ENCODE measurements around the gene CHCT1. TPM values are rescaled to one million over a fixed set of nuclear protein-coding genes. Genes with fewer than 3 reads are reported as not detected.

The CHCT1 gene
- total and polyA plus RNA-seq, 2 donors (not counting 1 experiment from before 2014, with no cell fraction given): not detected

GRCh38 chr17:60401819-60402218, 20.5 kb upstream of the CHCT1 start:
- no peaks in the 10 kb centered on the region for H3K9me3 Mint-ChIP-seq (ENCODE audit: insufficient read depth)
- CTCF ChIA-PET: interaction anchor here (1.6 kb wide), 1 partner anchor 10 kb away, joined by 5 read pairs; the partner anchor contains the start of gene USP32
- no peak overlapping the region for H3K9ac ChIP-seq (ENCODE audit: low read length)
- no peaks in the 10 kb centered on the region for H3K79me2 ChIP-seq (ENCODE audit: control insufficient read depth, insufficient read depth, low read length)
- peaks cover 52% of the 10 kb centered on the region for H3K4me1 Mint-ChIP-seq
- H3K36me3 ChIP-seq (replicated peaks in 1 of 2; ENCODE audit: control extremely low read depth in 1 of 2, control insufficient read depth in 1 of 2, extremely low read depth in 1 of 2, insufficient read depth in 2 of 2, low read length in 1 of 2): no peaks in the 10 kb centered on the region
- no peaks in the 10 kb centered on the region for H3K27me3 Mint-ChIP-seq
- H3K9me3 ChIP-seq (ENCODE audit: control extremely low read depth in 1 of 3, control insufficient read depth in 2 of 3, insufficient read depth in 1 of 3, low read length in 2 of 3): no peaks in the 10 kb centered on the region
- no peak overlapping the region for H3K27ac Mint-ChIP-seq
- H3K27me3 ChIP-seq (replicated peaks in 1 of 4; ENCODE audit: control extremely low read depth in 1 of 4, control insufficient read depth in 3 of 4, insufficient read depth in 4 of 4, low read length in 3 of 4): no peaks in the 10 kb centered on the region
- intact Hi-C loops (cut with micrococcal nuclease): no loop called here
- H3K27ac ChIP-seq (ENCODE audit: low read length in 2 of 2): no peak overlapping the region
- H3K4me1 ChIP-seq (ENCODE audit: control insufficient read depth in 2 of 2, insufficient read depth in 2 of 2, low read length in 2 of 2): peaks cover 28 to 45% of the 10 kb centered on the region in 2 donors
- POLR2A ChIA-PET: no interaction called here
- ATAC-seq (ENCODE audit: low read depth) (no peak), DNase-seq (no peak)
- no peak overlapping the region for H3K4me3 Mint-ChIP-seq
- no peak overlapping the region for H2AFZ ChIP-seq (ENCODE audit: insufficient read depth, low read depth, low read length, poor library complexity, severe bottlenecking)
- H3K4me3 ChIP-seq (ENCODE audit: control extremely low read depth in 1 of 5, extremely low read depth in 1 of 5, insufficient read depth in 1 of 5, low read depth in 2 of 5, low read length in 4 of 5): no peak overlapping the region
- no peak for TF ChIP-seq EZH2 (IDR thresholded peaks at IDR 0.05; ENCODE audit: borderline replicate concordance, insufficient read depth, low read depth, low read length, poor library complexity, severe bottlenecking)
- TF ChIP-seq, protein P1, sequence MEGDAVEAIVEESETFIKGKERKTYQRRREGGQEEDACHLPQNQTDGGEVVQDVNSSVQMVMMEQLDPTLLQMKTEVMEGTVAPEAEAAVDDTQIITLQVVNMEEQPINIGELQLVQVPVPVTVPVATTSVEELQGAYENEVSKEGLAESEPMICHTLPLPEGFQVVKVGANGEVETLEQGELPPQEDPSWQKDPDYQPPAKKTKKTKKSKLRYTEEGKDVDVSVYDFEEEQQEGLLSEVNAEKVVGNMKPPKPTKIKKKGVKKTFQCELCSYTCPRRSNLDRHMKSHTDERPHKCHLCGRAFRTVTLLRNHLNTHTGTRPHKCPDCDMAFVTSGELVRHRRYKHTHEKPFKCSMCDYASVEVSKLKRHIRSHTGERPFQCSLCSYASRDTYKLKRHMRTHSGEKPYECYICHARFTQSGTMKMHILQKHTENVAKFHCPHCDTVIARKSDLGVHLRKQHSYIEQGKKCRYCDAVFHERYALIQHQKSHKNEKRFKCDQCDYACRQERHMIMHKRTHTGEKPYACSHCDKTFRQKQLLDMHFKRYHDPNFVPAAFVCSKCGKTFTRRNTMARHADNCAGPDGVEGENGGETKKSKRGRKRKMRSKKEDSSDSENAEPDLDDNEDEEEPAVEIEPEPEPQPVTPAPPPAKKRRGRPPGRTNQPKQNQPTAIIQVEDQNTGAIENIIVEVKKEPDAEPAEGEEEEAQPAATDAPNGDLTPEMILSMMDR (IDR thresholded peaks at IDR 0.05): no peak
- no peak overlapping the region for H3K4me2 ChIP-seq (replicated peaks; ENCODE audit: low read depth, low read length, poor library complexity, severe bottlenecking)
- no peaks in the 10 kb centered on the region for H4K20me1 ChIP-seq (ENCODE audit: control insufficient read depth, insufficient read depth, low read length, poor library complexity, severe bottlenecking)

DNA sequence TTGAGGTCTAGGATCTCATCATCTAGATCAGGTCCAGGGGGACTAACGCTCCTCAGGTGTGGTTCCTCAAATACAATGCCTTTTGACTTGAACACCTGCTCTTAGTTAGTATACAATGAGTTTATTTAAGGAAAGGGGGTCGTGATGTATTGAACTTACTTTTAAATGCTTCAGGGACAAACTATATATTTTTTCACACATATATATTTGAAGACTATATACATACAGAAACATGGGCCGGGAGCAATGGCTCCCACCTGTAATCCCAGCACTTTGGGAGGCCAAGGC, 18.8 kb upstream of the CHCT1 start:
- TF ChIP-seq, protein P1 (IDR thresholded peaks at IDR 0.05): no peak
- no peak for TF ChIP-seq EZH2 (IDR thresholded peaks at IDR 0.05; ENCODE audit: borderline replicate concordance, insufficient read depth, low read depth, low read length, poor library complexity, severe bottlenecking)
- Histone ChIP-seq H3K4me3 (ENCODE audit: control extremely low read depth in 1 of 5, extremely low read depth in 1 of 5, insufficient read depth in 1 of 5, low read depth in 2 of 5, low read length in 4 of 5) (no peak overlapping the region), H2AFZ (ENCODE audit: insufficient read depth, low read depth, low read length, poor library complexity, severe bottlenecking) (no peak overlapping the region), H3K9me3 (ENCODE audit: control extremely low read depth in 1 of 3, control insufficient read depth in 2 of 3, insufficient read depth in 1 of 3, low read length in 2 of 3) (no peaks in the 10 kb centered on the region), H3K27ac (ENCODE audit: low read length in 2 of 2) (no peak overlapping the region), H3K4me1 (ENCODE audit: control insufficient read depth in 2 of 2, insufficient read depth in 2 of 2, low read length in 2 of 2) (peaks cover 14 to 30% of the 10 kb centered on the region in 2 donors), H3K27me3 (replicated peaks in 1 of 4; ENCODE audit: control extremely low read depth in 1 of 4, control insufficient read depth in 3 of 4, insufficient read depth in 4 of 4, low read length in 3 of 4) (no peaks in the 10 kb centered on the region), H4K20me1 (ENCODE audit: control insufficient read depth, insufficient read depth, low read length, poor library complexity, severe bottlenecking) (no peaks in the 10 kb centered on the region), H3K4me2 (replicated peaks; ENCODE audit: low read depth, low read length, poor library complexity, severe bottlenecking) (no peak overlapping the region), H3K36me3 (replicated peaks in 1 of 2; ENCODE audit: control extremely low read depth in 1 of 2, control insufficient read depth in 1 of 2, extremely low read depth in 1 of 2, insufficient read depth in 2 of 2, low read length in 1 of 2) (no peaks in the 10 kb centered on the region), H3K79me2 (ENCODE audit: control insufficient read depth, insufficient read depth, low read length) (no peaks in the 10 kb centered on the region), H3K9ac (ENCODE audit: low read length) (no peak overlapping the region)
- DNase-seq (no peak), ATAC-seq (ENCODE audit: low read depth) (no peak)
- Mint-ChIP-seq H3K4me1 (peaks cover 37% of the 10 kb centered on the region), H3K27me3 (no peaks in the 10 kb centered on the region), H3K9me3 (ENCODE audit: insufficient read depth) (no peaks in the 10 kb centered on the region), H3K27ac (no peak overlapping the region), H3K4me3 (no peak overlapping the region)
- ChIA-PET POLR2A (interaction anchor here (0.7 kb wide), 1 partner anchor 36 kb away, joined by 3 read pairs; no protein-coding TSS in a partner anchor), CTCF (no interaction called here)
- intact Hi-C loops (cut with micrococcal nuclease): no loop called here
- no CpG with 5 or more reads among the region's 3 CpGs for WGBS (ENCODE audit: insufficient coverage)
